NCI-H446 treated with DMSO at 0.1 percent for 48 hours (cell line): ENCODE measurements around the gene EPB42.
A peak's percentile ranks its signal among the peaks of the same experiment; 100 is the strongest.
"Not testable (repeated sequence)": the region's sequence is repeated elsewhere in the genome, so short reads cannot be mapped to it uniquely, and the experiment has no call there.

ENCODE experiments used
- DNase-seq: peaks from one replicate; lab custom pipeline; 2025; lab: John Stamatoyannopoulos, UW

The EPB42 gene

GRCh38 chr15:43212299-43212698, 8.5 kb downstream of the EPB42 start:
- no peak for DNase-seq

GRCh38 chr15:43211224-43211735, 9.5 kb downstream of the EPB42 start:
- DNase-seq, result no peak

- DNase-seq, result no peak
Observed at GRCh38 chr15:43210807-43211206, 10.0 kb downstream of the EPB42 start.

- no peak for DNase-seq
Observed at GRCh38 chr15:43210172-43210745, 10.6 kb downstream of the EPB42 start.

- no peak for DNase-seq
Observed at GRCh38 chr15:43209059-43209824, 11.6 kb downstream of the EPB42 start.

- DNase-seq, result no peak
Observed at GRCh38 chr15:43208052-43209002, 12.5 kb downstream of the EPB42 start.

GRCh38 chr15:43207024-43207423, 13.8 kb downstream of the EPB42 start:
- DNase-seq, result no peak

- DNase-seq, result no peak
Observed at GRCh38 chr15:43206054-43206453, 14.8 kb downstream of the EPB42 start.

GRCh38 chr15:43204016-43204901, 16.6 kb downstream of the EPB42 start:
- DNase-seq, result no peak

- no peak for DNase-seq
Observed at GRCh38 chr15:43199945-43200488, 20.8 kb downstream of the EPB42 start.

- no peak for DNase-seq
Observed at GRCh38 chr15:43198992-43199391, 21.8 kb downstream of the EPB42 start.

- not testable (repeated sequence) for DNase-seq
Observed at GRCh38 chr15:43198556-43198955, 22.3 kb downstream of the EPB42 start.

- not testable (repeated sequence) for DNase-seq
Observed at GRCh38 chr15:43197773-43198172, 23.0 kb downstream of the EPB42 start.

GRCh38 chr15:43196760-43197548, 23.9 kb downstream of the EPB42 start:
- no peak for DNase-seq

- DNase-seq, result no peak
Observed at GRCh38 chr15:43194795-43195194, 26.0 kb downstream of the EPB42 start.

GRCh38 chr15:43193710-43194109, 27.1 kb downstream of the EPB42 start:
- no peak for DNase-seq

- no peak for DNase-seq
Observed at GRCh38 chr15:43190178-43190577, 30.6 kb downstream of the EPB42 start.

- no peak for DNase-seq
Observed at GRCh38 chr15:43189296-43189695, 31.5 kb downstream of the EPB42 start.

GRCh38 chr15:43187544-43188155, 33.2 kb downstream of the EPB42 start:
- peak; percentile 16 for DNase-seq

GRCh38 chr15:43186003-43186353, 34.8 kb downstream of the EPB42 start:
- DNase-seq, result no peak
